ENCODE results near the gene UGT1A7.
"Not testable (repeated sequence)": the region's sequence is repeated elsewhere in the genome, so short reads cannot be mapped to it uniquely, and the experiment has no call there.

UGT1A7 gene

DNA sequence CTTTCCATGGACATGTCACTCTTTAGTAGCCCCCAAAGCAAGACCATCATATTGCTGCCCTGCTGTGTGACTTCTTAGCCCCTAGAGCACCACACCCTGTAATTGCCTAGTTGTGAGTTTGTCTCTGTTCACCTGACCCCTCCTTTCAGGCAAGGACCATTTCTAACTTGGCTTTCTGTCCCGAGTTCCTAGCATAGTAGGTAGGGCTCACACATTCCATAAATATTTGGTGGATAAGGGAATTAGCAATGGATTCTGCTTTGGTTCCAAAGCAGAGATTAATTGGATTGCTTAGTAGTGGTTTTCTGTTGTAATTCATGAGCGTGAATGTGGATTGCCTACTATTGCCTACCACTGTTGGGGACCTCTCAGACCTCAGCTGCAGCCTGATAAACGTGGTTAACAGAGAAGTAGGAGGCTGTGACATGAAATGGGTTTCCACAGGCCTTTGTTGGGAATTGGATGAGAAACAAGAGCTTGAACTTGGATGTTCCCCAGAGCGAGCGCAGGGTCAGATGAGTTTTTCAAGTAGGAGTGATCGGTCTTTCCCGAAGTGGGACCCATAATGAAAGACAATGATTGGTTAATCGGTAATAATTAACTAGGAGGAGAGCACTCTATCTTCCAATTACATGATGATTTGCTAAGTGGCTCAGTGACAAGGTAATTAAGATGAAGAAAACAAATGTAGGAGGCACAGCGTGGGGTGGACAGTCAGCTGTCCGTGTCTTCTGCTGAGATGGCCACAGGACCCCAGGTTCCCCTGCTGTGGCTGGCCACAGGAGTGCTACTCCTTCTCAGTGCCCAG lies 65.0 kb downstream of the UGT1A7 start:
- Histone ChIP-seq H3F3A (ENCODE audit: insufficient read depth) (no peaks in the 10 kb centered on the region), H3K27me3 (ENCODE audit: low read length) (no peaks in the 10 kb centered on the region), H3K9me3 (ENCODE audit: insufficient read depth, low read length) (peaks cover 5% of the 10 kb centered on the region; the same call in 1 of the 2 replicates), H4K20me1 (ENCODE audit: low read depth, low read length) (no peaks in the 10 kb centered on the region), H3K79me2 (ENCODE audit: insufficient read depth, low read length) (no peaks in the 10 kb centered on the region), H3K4me2 (ENCODE audit: low read depth, low read length, poor library complexity, severe bottlenecking) (no peak overlapping the region), H3K4me3 (ENCODE audit: insufficient read depth, low read length, poor library complexity, severe bottlenecking) (no peak overlapping the region), H3K9me2 (replicated peaks; ENCODE audit: insufficient read depth, low read length) (no peaks in the 10 kb centered on the region), H3K36me3 (ENCODE audit: low read length) (no peaks in the 10 kb centered on the region), H3K27ac (ENCODE audit: low read depth, low read length) (no peak overlapping the region), H3K9ac (ENCODE audit: low read length) (no peak overlapping the region), H2AFZ (ENCODE audit: low read depth, low read length, severe bottlenecking) (no peak overlapping the region)
- TF ChIP-seq EZH2phosphoT487 (conservative IDR thresholded peaks at IDR 0.05; ENCODE audit: low read length) (no peak), CTCF (IDR thresholded peaks at IDR 0.05; ENCODE audit: insufficient read depth, low read length, poor library complexity, severe bottlenecking) (no peak)

GRCh38 chr2:233747283-233747544 lies 65.5 kb downstream of the UGT1A7 start:
- Histone ChIP-seq H3K27ac (ENCODE audit: low read depth, low read length) (no peak overlapping the region), H2AFZ (ENCODE audit: low read depth, low read length, severe bottlenecking) (no peak overlapping the region), H4K20me1 (ENCODE audit: low read depth, low read length) (no peaks in the 10 kb centered on the region), H3K4me3 (ENCODE audit: insufficient read depth, low read length, poor library complexity, severe bottlenecking) (no peak overlapping the region), H3K79me2 (ENCODE audit: insufficient read depth, low read length) (no peaks in the 10 kb centered on the region), H3K27me3 (ENCODE audit: low read length) (no peaks in the 10 kb centered on the region), H3K36me3 (ENCODE audit: low read length) (no peaks in the 10 kb centered on the region), H3K4me2 (ENCODE audit: low read depth, low read length, poor library complexity, severe bottlenecking) (no peak overlapping the region), H3K9ac (ENCODE audit: low read length) (no peak overlapping the region), H3K9me2 (replicated peaks; ENCODE audit: insufficient read depth, low read length) (no peaks in the 10 kb centered on the region), H3F3A (ENCODE audit: insufficient read depth) (no peaks in the 10 kb centered on the region), H3K9me3 (ENCODE audit: insufficient read depth, low read length) (peaks cover 5% of the 10 kb centered on the region; the same call in 1 of the 2 replicates)
- no peak for TF ChIP-seq EZH2phosphoT487 (conservative IDR thresholded peaks at IDR 0.05; ENCODE audit: low read length)
- TF ChIP-seq CTCF (IDR thresholded peaks at IDR 0.05; ENCODE audit: insufficient read depth, low read length, poor library complexity, severe bottlenecking): no peak

DNA sequence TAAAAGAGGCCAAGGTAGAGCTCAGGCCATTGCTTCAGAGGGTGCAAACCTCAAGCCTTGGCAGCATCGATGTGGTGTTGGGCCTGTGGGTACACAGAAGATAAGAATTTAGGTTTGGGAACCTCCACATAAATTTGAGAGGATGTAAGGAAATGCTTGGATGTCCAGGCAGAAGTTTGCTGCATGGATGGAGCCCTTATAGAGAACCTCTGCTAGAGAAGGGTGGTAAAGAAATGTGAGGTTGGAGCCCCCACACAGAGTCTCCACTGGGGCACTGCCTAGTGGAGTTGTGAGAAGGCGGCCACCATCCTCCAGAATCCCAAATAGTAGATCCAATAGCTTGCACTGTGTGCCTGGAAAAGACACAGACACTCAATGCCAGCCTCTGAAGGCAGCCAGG lies 69.0 kb downstream of the UGT1A7 start:
- not testable (repeated sequence) for H3K4me3 ChIP-seq (ENCODE audit: insufficient read depth, low read length, poor library complexity, severe bottlenecking); H3F3A ChIP-seq (ENCODE audit: insufficient read depth); H3K27me3 ChIP-seq (ENCODE audit: low read length); H3K4me2 ChIP-seq (ENCODE audit: low read depth, low read length, poor library complexity, severe bottlenecking); H3K36me3 ChIP-seq (ENCODE audit: low read length); H2AFZ ChIP-seq (ENCODE audit: low read depth, low read length, severe bottlenecking); H3K9ac ChIP-seq (ENCODE audit: low read length); H4K20me1 ChIP-seq (ENCODE audit: low read depth, low read length); H3K79me2 ChIP-seq (ENCODE audit: insufficient read depth, low read length); H3K9me3 ChIP-seq (ENCODE audit: insufficient read depth, low read length); H3K9me2 ChIP-seq (replicated peaks; ENCODE audit: insufficient read depth, low read length); H3K27ac ChIP-seq (ENCODE audit: low read depth, low read length)

DNA sequence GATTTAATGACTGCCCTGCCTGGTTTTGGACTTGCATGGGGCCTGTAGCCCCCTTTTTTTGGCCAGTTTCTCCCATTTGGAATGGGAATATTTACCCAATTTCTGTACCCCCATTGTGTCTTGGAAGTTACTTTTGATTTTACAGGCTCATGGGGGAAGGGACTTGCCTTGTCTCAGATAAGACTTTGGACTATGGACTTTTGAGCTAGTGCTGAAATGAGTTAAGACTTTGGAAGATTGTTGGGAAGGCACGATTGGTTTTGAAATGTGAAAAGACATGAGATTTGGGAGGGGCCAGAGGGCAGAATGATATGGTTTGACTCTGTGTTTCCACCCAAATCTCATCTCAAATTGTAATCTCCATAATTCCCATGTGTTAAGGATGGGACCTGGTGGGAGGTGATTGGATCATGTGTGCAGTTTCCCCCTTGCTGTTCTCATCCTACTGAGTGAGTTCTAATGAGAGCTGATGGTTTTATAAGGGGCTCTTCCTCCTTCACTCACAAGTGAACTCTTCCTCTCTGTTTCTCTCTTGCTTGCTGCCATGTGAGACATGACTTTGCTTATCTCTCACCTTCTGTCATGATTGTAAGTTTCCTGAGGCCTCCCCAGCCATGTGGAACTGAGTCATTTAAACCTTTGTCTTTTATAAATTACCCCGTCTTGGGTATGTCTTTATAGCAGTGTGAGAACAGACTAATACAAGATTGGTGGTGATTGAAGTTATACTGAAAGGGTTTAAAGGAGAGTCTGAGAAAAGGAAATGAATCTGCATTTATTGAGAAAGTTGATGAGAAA lies 69.7 kb downstream of the UGT1A7 start:
- not testable (repeated sequence) for H3K4me2 ChIP-seq (ENCODE audit: low read depth, low read length, poor library complexity, severe bottlenecking); H3K4me3 ChIP-seq (ENCODE audit: insufficient read depth, low read length, poor library complexity, severe bottlenecking); H3F3A ChIP-seq (ENCODE audit: insufficient read depth); H3K9ac ChIP-seq (ENCODE audit: low read length); H2AFZ ChIP-seq (ENCODE audit: low read depth, low read length, severe bottlenecking); H3K9me3 ChIP-seq (ENCODE audit: insufficient read depth, low read length); H4K20me1 ChIP-seq (ENCODE audit: low read depth, low read length); H3K79me2 ChIP-seq (ENCODE audit: insufficient read depth, low read length); H3K36me3 ChIP-seq (ENCODE audit: low read length); H3K27ac ChIP-seq (ENCODE audit: low read depth, low read length); H3K9me2 ChIP-seq (replicated peaks; ENCODE audit: insufficient read depth, low read length); H3K27me3 ChIP-seq (ENCODE audit: low read length)
